ENCODE measurements around the gene CA10. TPM values are rescaled to one million over a fixed set of nuclear protein-coding genes. Genes with fewer than 3 reads are reported as not detected.

The CA10 gene
- total and polyA plus RNA-seq, 5 donors from 2014 or later = not detected

DNA sequence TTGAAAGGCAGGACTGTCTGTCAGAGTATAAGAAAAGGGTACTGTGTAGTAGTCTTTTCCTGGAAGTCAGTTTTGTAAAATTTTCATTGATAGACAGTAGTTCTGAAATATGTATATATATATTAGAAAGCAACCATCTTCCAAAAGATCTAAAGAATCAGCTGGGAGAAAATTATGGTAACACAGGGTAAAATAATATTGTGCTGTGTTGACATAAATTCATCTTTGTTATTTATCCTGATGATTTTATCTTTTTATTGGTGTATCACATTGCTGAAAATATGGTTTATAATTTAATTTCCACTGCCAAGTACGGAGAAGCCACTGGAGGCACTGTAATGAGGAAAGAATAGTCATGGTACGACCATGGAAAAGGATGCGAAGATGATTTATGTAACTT lies 324.9 kb downstream of the CA10 start:
- Histone ChIP-seq H3K36me3 (ENCODE audit: control insufficient read depth, insufficient read depth, low read length) (no peaks in the 10 kb centered on the region), H3K4me1 (ENCODE audit: control insufficient read depth, insufficient read depth, low read length, poor library complexity, severe bottlenecking) (no peaks in the 10 kb centered on the region), H3K9me3 (ENCODE audit: control insufficient read depth in 2 of 2, low read length in 2 of 2) (no peaks in the 10 kb centered on the region), H3K27ac (ENCODE audit: insufficient read depth, low read length, poor library complexity, severe bottlenecking) (no peak overlapping the region), H3K27me3 (ENCODE audit: control insufficient read depth, insufficient read depth, low read length) (no peaks in the 10 kb centered on the region), H3K4me3 (ENCODE audit: low read depth, low read length) (no peak overlapping the region)
- no peak overlapping the region for H3K27ac Mint-ChIP-seq
- no peaks in the 10 kb centered on the region for H3K4me1 Mint-ChIP-seq
- no peak for ATAC-seq (ENCODE audit: low read depth in 2 of 2)
- H3K9me3 Mint-ChIP-seq = peaks cover 0 to 1% (median 0%) of the 10 kb centered on the region in 7 donors
- peaks cover 6% of the 10 kb centered on the region for H3K27me3 Mint-ChIP-seq
- no peak for DNase-seq
- no peaks in the 10 kb centered on the region for H3K36me3 Mint-ChIP-seq
- no peak overlapping the region for H3K4me3 Mint-ChIP-seq

DNA sequence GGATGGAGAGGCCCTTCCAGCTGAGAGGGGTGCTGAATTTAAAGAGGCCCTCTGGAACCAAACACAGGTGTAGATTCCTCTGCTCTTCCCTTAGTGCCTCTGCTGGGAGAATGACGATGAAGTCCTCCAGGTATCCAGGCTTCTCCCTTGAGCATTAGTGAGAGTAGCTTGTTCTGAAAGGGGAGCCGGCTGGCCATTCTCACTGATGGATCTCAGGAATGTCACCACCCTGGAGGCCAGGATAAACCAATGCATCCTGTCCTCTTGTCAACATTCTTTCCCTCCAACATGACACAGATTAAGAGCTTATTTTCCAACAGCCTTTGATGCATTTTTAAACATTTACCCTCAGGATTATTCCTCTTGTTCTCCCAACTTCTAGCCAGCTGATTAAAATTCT lies 325.5 kb downstream of the CA10 start:
- H3K27ac Mint-ChIP-seq = no peak overlapping the region
- H3K4me1 Mint-ChIP-seq = no peaks in the 10 kb centered on the region
- peaks cover 10% of the 10 kb centered on the region for H3K27me3 Mint-ChIP-seq
- H3K9me3 ChIP-seq (ENCODE audit: control insufficient read depth in 2 of 2, low read length in 2 of 2) = no peaks in the 10 kb centered on the region
- peaks cover 0 to 3% (median 0%) of the 10 kb centered on the region in 7 donors for H3K9me3 Mint-ChIP-seq
- H3K4me3 ChIP-seq (ENCODE audit: low read depth, low read length) = no peak overlapping the region
- no peaks in the 10 kb centered on the region for H3K36me3 ChIP-seq (ENCODE audit: control insufficient read depth, insufficient read depth, low read length)
- H3K27ac ChIP-seq (ENCODE audit: insufficient read depth, low read length, poor library complexity, severe bottlenecking) = no peak overlapping the region
- H3K4me3 Mint-ChIP-seq = no peak overlapping the region
- no peaks in the 10 kb centered on the region for H3K4me1 ChIP-seq (ENCODE audit: control insufficient read depth, insufficient read depth, low read length, poor library complexity, severe bottlenecking)
- no peak for DNase-seq
- no peaks in the 10 kb centered on the region for H3K36me3 Mint-ChIP-seq
- no peak for ATAC-seq (ENCODE audit: low read depth in 2 of 2)
- H3K27me3 ChIP-seq (ENCODE audit: control insufficient read depth, insufficient read depth, low read length) = no peaks in the 10 kb centered on the region

DNA sequence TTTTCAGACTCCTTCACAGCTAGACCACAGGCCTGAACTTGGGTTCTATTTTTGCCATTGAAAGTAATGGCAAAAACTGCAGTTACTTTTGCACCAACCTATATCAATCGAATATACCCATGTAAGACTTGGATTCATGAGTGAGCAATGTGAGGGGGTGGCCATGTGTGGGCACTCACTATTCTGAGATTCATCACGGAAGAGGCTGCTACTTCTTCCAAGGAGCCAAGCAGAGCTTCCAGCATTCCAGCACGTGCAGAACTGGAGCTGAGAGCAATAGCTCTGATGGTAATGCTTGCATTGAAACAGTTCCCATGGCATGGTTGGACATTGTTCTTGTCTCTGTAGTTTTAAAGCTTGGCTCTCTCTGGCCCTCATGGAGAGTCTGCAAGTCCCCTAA lies 327.6 kb downstream of the CA10 start:
- no peaks in the 10 kb centered on the region for H3K36me3 ChIP-seq (ENCODE audit: control insufficient read depth, insufficient read depth, low read length)
- H3K9me3 ChIP-seq (ENCODE audit: control insufficient read depth in 2 of 2, low read length in 2 of 2) = no peaks in the 10 kb centered on the region
- H3K9me3 Mint-ChIP-seq = peaks cover 0 to 1% (median 0%) of the 10 kb centered on the region in 7 donors
- H3K4me1 ChIP-seq (ENCODE audit: control insufficient read depth, insufficient read depth, low read length, poor library complexity, severe bottlenecking) = no peaks in the 10 kb centered on the region
- no peaks in the 10 kb centered on the region for H3K27me3 ChIP-seq (ENCODE audit: control insufficient read depth, insufficient read depth, low read length)
- no peaks in the 10 kb centered on the region for H3K36me3 Mint-ChIP-seq
- H3K4me3 Mint-ChIP-seq = no peak overlapping the region
- ATAC-seq (ENCODE audit: low read depth in 2 of 2) (no peak), DNase-seq (no peak)
- no peak overlapping the region for H3K4me3 ChIP-seq (ENCODE audit: low read depth, low read length)
- H3K27ac Mint-ChIP-seq = no peak overlapping the region
- H3K27me3 Mint-ChIP-seq = peaks cover 16% of the 10 kb centered on the region
- H3K27ac ChIP-seq (ENCODE audit: insufficient read depth, low read length, poor library complexity, severe bottlenecking) = no peak overlapping the region
- H3K4me1 Mint-ChIP-seq = no peaks in the 10 kb centered on the region

DNA sequence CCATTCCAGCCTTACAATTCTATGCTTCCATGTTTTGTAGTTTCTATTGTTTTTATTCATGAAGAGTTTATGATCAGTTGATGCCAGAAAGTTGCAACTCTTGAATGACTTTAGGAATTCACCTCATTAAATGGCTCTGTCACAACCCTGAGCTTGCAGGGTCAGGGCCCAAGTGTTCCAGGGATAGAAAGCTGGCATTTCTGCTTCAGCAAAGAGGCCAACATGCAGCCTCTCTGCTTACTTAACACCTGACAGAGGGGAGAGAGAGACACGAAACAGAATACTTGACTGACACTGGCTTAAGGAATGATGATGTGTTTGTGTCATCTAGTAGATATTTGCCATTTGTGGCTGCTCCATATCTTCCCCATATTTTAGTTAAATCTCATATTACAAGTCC lies 328.1 kb downstream of the CA10 start:
- H3K27ac ChIP-seq (ENCODE audit: insufficient read depth, low read length, poor library complexity, severe bottlenecking) = no peak overlapping the region
- H3K4me1 Mint-ChIP-seq = no peaks in the 10 kb centered on the region
- no peaks in the 10 kb centered on the region for H3K27me3 ChIP-seq (ENCODE audit: control insufficient read depth, insufficient read depth, low read length)
- ATAC-seq (ENCODE audit: low read depth in 2 of 2) (no peak), DNase-seq (no peak)
- peaks cover 16% of the 10 kb centered on the region for H3K27me3 Mint-ChIP-seq
- no peaks in the 10 kb centered on the region for H3K4me1 ChIP-seq (ENCODE audit: control insufficient read depth, insufficient read depth, low read length, poor library complexity, severe bottlenecking)
- no peak overlapping the region for H3K4me3 ChIP-seq (ENCODE audit: low read depth, low read length)
- H3K4me3 Mint-ChIP-seq = no peak overlapping the region
- no peaks in the 10 kb centered on the region for H3K36me3 ChIP-seq (ENCODE audit: control insufficient read depth, insufficient read depth, low read length)
- H3K9me3 Mint-ChIP-seq = peaks cover 0 to 1% (median 0%) of the 10 kb centered on the region in 7 donors
- H3K27ac Mint-ChIP-seq = no peak overlapping the region
- no peaks in the 10 kb centered on the region for H3K9me3 ChIP-seq (ENCODE audit: control insufficient read depth in 2 of 2, low read length in 2 of 2)
- no peaks in the 10 kb centered on the region for H3K36me3 Mint-ChIP-seq

DNA sequence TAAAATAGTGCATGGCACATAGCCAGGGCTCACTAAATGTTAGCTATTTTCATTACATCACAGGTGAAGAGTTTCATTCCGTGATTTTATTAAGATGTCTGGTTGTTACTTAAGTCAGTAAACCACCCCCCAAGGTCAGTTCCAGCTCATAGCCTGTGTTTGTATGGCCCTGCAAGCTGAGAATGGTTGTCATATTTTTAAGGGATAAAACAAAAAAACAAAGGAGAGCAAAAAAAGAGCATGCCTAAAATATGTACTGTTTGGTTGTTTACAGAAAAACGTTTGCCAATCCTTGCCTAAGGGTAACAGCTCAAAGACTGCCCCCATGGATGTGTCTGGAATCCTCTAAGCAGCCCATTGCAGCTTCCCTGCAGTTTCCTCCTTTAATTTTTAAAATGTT lies 329.6 kb downstream of the CA10 start:
- ATAC-seq (ENCODE audit: low read depth in 2 of 2) = no peak
- no peaks in the 10 kb centered on the region for H3K27me3 ChIP-seq (ENCODE audit: control insufficient read depth, insufficient read depth, low read length)
- no peaks in the 10 kb centered on the region for H3K9me3 ChIP-seq (ENCODE audit: control insufficient read depth in 2 of 2, low read length in 2 of 2)
- no peaks in the 10 kb centered on the region for H3K36me3 ChIP-seq (ENCODE audit: control insufficient read depth, insufficient read depth, low read length)
- no peak overlapping the region for H3K27ac Mint-ChIP-seq
- peaks cover 16% of the 10 kb centered on the region for H3K27me3 Mint-ChIP-seq
- peaks cover 0 to 1% (median 0%) of the 10 kb centered on the region in 7 donors for H3K9me3 Mint-ChIP-seq
- H3K4me3 Mint-ChIP-seq = no peak overlapping the region
- no peak for DNase-seq
- H3K4me1 ChIP-seq (ENCODE audit: control insufficient read depth, insufficient read depth, low read length, poor library complexity, severe bottlenecking) = no peaks in the 10 kb centered on the region
- H3K4me1 Mint-ChIP-seq = no peaks in the 10 kb centered on the region
- no peaks in the 10 kb centered on the region for H3K36me3 Mint-ChIP-seq
- H3K4me3 ChIP-seq (ENCODE audit: low read depth, low read length) = no peak overlapping the region
- no peak overlapping the region for H3K27ac ChIP-seq (ENCODE audit: insufficient read depth, low read length, poor library complexity, severe bottlenecking)

DNA sequence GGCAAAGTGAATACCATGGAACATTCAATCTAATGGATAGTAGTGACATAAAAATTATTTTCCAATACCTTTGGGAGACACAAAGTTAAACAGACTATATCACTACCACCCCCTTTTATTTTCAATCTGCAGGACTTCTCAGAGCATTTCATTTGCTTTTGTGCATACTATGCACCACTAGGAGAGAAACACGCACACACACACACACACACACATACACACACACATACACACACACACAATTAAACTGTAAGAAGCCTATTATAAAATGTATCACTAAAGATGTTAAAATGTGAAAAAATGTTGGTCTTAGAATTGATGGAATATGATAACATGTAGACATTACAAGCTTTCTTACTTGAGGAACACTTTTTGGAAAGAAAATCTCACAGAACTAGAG lies 331.4 kb downstream of the CA10 start:
- no peaks in the 10 kb centered on the region for H3K4me1 Mint-ChIP-seq
- no peak overlapping the region for H3K4me3 Mint-ChIP-seq
- H3K27ac Mint-ChIP-seq = no peak overlapping the region
- H3K9me3 Mint-ChIP-seq = peaks cover 0 to 1% (median 0%) of the 10 kb centered on the region in 7 donors
- Histone ChIP-seq H3K36me3 (ENCODE audit: control insufficient read depth, insufficient read depth, low read length) (no peaks in the 10 kb centered on the region), H3K9me3 (ENCODE audit: control insufficient read depth in 2 of 2, low read length in 2 of 2) (no peaks in the 10 kb centered on the region), H3K4me3 (ENCODE audit: low read depth, low read length) (no peak overlapping the region), H3K4me1 (ENCODE audit: control insufficient read depth, insufficient read depth, low read length, poor library complexity, severe bottlenecking) (no peaks in the 10 kb centered on the region), H3K27me3 (ENCODE audit: control insufficient read depth, insufficient read depth, low read length) (no peaks in the 10 kb centered on the region), H3K27ac (ENCODE audit: insufficient read depth, low read length, poor library complexity, severe bottlenecking) (no peak overlapping the region)
- no peak for ATAC-seq (ENCODE audit: low read depth in 2 of 2)
- peaks cover 16% of the 10 kb centered on the region for H3K27me3 Mint-ChIP-seq
- no peak for DNase-seq
- H3K36me3 Mint-ChIP-seq = no peaks in the 10 kb centered on the region

DNA sequence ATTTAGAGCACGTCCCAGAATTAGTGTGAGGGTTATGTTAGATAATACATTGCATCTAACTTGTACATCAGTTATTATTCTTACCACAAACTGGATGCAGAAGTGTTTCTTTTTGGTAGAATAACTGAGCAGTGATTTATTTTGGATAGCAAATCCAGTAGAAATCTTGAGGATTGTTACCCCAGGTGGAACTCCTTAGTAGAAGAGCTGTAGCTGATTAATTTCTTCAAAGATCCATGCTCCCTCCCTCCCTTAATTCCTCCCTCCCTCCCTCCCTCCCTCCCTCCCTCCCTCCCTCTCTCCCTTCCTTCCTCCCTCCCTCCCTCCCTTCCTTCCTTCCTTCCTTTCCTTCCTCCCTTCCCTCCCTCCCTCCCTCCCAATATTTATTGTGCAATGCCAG lies 337.7 kb downstream of the CA10 start:
- H3K27ac Mint-ChIP-seq = peak overlapping the region in 1 of 3 donors; percentile 74
- Histone ChIP-seq H3K9me3 (ENCODE audit: control insufficient read depth in 2 of 2, low read length in 2 of 2) (no peaks in the 10 kb centered on the region), H3K4me3 (ENCODE audit: low read depth, low read length) (no peak overlapping the region), H3K36me3 (ENCODE audit: control insufficient read depth, insufficient read depth, low read length) (no peaks in the 10 kb centered on the region), H3K4me1 (ENCODE audit: control insufficient read depth, insufficient read depth, low read length, poor library complexity, severe bottlenecking) (peaks cover 6% of the 10 kb centered on the region), H3K27me3 (ENCODE audit: control insufficient read depth, insufficient read depth, low read length) (no peaks in the 10 kb centered on the region), H3K27ac (ENCODE audit: insufficient read depth, low read length, poor library complexity, severe bottlenecking) (no peak overlapping the region)
- peaks cover 0 to 18% (median 6%) of the 10 kb centered on the region in 4 donors for H3K4me1 Mint-ChIP-seq
- no peaks in the 10 kb centered on the region for H3K36me3 Mint-ChIP-seq
- no peaks in the 10 kb centered on the region for H3K9me3 Mint-ChIP-seq
- peaks cover 4% of the 10 kb centered on the region for H3K27me3 Mint-ChIP-seq
- ATAC-seq (ENCODE audit: low read depth in 2 of 2) (no peak), DNase-seq (no peak)
- no peak overlapping the region for H3K4me3 Mint-ChIP-seq

DNA sequence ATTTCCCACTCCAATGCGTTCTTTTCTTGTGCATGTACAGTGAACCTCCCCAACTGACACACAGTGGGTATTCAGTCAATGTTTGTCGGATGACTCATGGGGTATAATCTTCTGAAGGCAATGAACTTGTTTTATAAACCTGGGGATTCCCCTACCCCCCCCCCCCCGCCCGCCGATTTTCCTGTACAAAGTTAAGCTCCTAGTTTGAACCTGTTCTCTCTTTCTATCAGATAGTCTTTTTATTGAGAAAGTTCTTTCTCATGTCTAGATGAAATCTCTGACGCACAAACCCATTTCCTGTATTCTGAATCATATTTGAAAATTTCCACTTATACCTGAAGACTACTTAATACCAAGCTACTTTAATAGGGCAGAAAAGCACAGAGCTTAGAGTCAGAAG lies 338.3 kb downstream of the CA10 start:
- Mint-ChIP-seq H3K27me3 (peaks cover 4% of the 10 kb centered on the region), H3K9me3 (no peaks in the 10 kb centered on the region), H3K27ac (peak overlapping the region in 1 of 3 donors; percentile 74), H3K36me3 (no peaks in the 10 kb centered on the region), H3K4me3 (no peak overlapping the region), H3K4me1 (peaks cover 0 to 18% (median 6%) of the 10 kb centered on the region in 4 donors)
- Histone ChIP-seq H3K4me1 (ENCODE audit: control insufficient read depth, insufficient read depth, low read length, poor library complexity, severe bottlenecking) (peaks cover 6% of the 10 kb centered on the region), H3K4me3 (ENCODE audit: low read depth, low read length) (no peak overlapping the region), H3K36me3 (ENCODE audit: control insufficient read depth, insufficient read depth, low read length) (no peaks in the 10 kb centered on the region), H3K9me3 (ENCODE audit: control insufficient read depth in 2 of 2, low read length in 2 of 2) (no peaks in the 10 kb centered on the region), H3K27ac (ENCODE audit: insufficient read depth, low read length, poor library complexity, severe bottlenecking) (no peak overlapping the region), H3K27me3 (ENCODE audit: control insufficient read depth, insufficient read depth, low read length) (no peaks in the 10 kb centered on the region)
- DNase-seq = peak in 1 of 3 donors; percentile 4
- ATAC-seq (ENCODE audit: low read depth in 2 of 2) = peak; percentile 56 to 57
